CMK (cell line): Measurements from ENCODE around the gene LHPP.

Experiments
- DNase-seq: peaks from one replicate; pipeline ENCODE4 v3.0.0-alpha.2; 2010; ENCODE audit warnings: low read depth

LHPP gene

GRCh38 chr10:124521429-124521871, 59.8 kb downstream of the LHPP start:
- no peak for DNase-seq

GRCh38 chr10:124522131-124522932, 60.7 kb downstream of the LHPP start:
- DNase-seq: no peak

- DNase-seq: no peak
These were observed 61.6 kb downstream of the LHPP start for GRCh38 chr10:124522933-124523871.

- no peak for DNase-seq
These were observed 62.3 kb downstream of the LHPP start for GRCh38 chr10:124523901-124524300.

GRCh38 chr10:124524991-124525653, 63.5 kb downstream of the LHPP start:
- DNase-seq: no peak

- no peak for DNase-seq
These were observed 64.4 kb downstream of the LHPP start for GRCh38 chr10:124525751-124526600.

- DNase-seq: no peak
These were observed 65.1 kb downstream of the LHPP start for GRCh38 chr10:124526621-124527267.

- DNase-seq: no peak
These were observed 66.3 kb downstream of the LHPP start for GRCh38 chr10:124527874-124528395.

- DNase-seq: no peak
These were observed 68.1 kb downstream of the LHPP start for GRCh38 chr10:124529661-124530214.

GRCh38 chr10:124530215-124530665, 68.6 kb downstream of the LHPP start:
- DNase-seq: peak; percentile 58

- no peak for DNase-seq
These were observed 69.2 kb downstream of the LHPP start for GRCh38 chr10:124530816-124531215.

- DNase-seq: no peak
These were observed 70.6 kb downstream of the LHPP start for GRCh38 chr10:124532106-124532641.

- no peak for DNase-seq
These were observed 71.2 kb downstream of the LHPP start for GRCh38 chr10:124532788-124533187.

- no peak for DNase-seq
These were observed 71.6 kb downstream of the LHPP start for GRCh38 chr10:124533266-124533665.

- peak; percentile 52 for DNase-seq
These were observed 72.7 kb downstream of the LHPP start for GRCh38 chr10:124534231-124534798.

- no peak for DNase-seq
These were observed 73.4 kb downstream of the LHPP start for GRCh38 chr10:124534826-124535601.

GRCh38 chr10:124535731-124536495, 74.3 kb downstream of the LHPP start:
- DNase-seq: no peak

- DNase-seq: no peak
These were observed 75.0 kb downstream of the LHPP start for GRCh38 chr10:124536496-124537050.
